Measurements from ENCODE around the gene ZNF407. TPM values are rescaled to one million over a fixed set of nuclear protein-coding genes. Genes with fewer than 3 reads are reported as not detected.

ZNF407 gene
- total and polyA plus RNA-seq, 7 experiments from 2014 or later = 6.8 to 31.3 (median 27.9) TPM

GRCh38 chr18:74996996-74997395, 399.3 kb downstream of the ZNF407 start:
- Histone ChIP-seq H3K4me1 (ENCODE audit: control insufficient read depth in 2 of 2, insufficient read depth in 2 of 2, low read length in 2 of 2) (peaks cover 10 to 33% of the 10 kb centered on the region in 2 donors), H3K4me3 (ENCODE audit: low read length) (no peak overlapping the region), H3K9me3 (ENCODE audit: control insufficient read depth in 2 of 3, low read length in 3 of 3) (no peaks in the 10 kb centered on the region), H3K36me3 (ENCODE audit: control insufficient read depth in 2 of 3, insufficient read depth in 3 of 3, low read length in 3 of 3) (no peaks in the 10 kb centered on the region), H3K27ac (ENCODE audit: low read depth, low read length) (no peak overlapping the region), H3K27me3 (ENCODE audit: control insufficient read depth in 2 of 2, insufficient read depth in 2 of 2, low read length in 2 of 2) (no peaks in the 10 kb centered on the region)
- Mint-ChIP-seq H3K4me1 (peaks cover 20 to 37% (median 25%) of the 10 kb centered on the region in 7 donors), H3K27ac (no peak overlapping the region), H3K4me3 (no peak overlapping the region), H3K27me3 (no peaks in the 10 kb centered on the region), H3K9me3 (peaks cover 0 to 8% (median 0%) of the 10 kb centered on the region in 11 donors), H3K36me3 (peaks cover 9 to 21% (median 19%) of the 10 kb centered on the region in 5 donors)
- ChIA-PET POLR2A (no interaction called here), CTCF (no interaction called here)
- ATAC-seq (no peak), DNase-seq (no peak)
- intact Hi-C loops (cut with micrococcal nuclease) = no loop called here

- no peaks in the 10 kb centered on the region for H3K9me3 ChIP-seq (ENCODE audit: control insufficient read depth in 2 of 3, low read length in 3 of 3)
- Mint-ChIP-seq H3K27ac (no peak overlapping the region), H3K4me3 (no peak overlapping the region), H3K36me3 (peaks cover 7 to 33% (median 11%) of the 10 kb centered on the region in 5 donors), H3K9me3 (peaks cover 0 to 8% (median 0%) of the 10 kb centered on the region in 11 donors), H3K4me1 (peaks cover 0 to 5% (median 0%) of the 10 kb centered on the region in 7 donors), H3K27me3 (no peaks in the 10 kb centered on the region)
- no peaks in the 10 kb centered on the region for H3K36me3 ChIP-seq (ENCODE audit: control insufficient read depth in 2 of 3, insufficient read depth in 3 of 3, low read length in 3 of 3)
- no peak overlapping the region for H3K4me3 ChIP-seq (ENCODE audit: low read length)
- intact Hi-C loops (cut with micrococcal nuclease) = no loop called here
- no peaks in the 10 kb centered on the region for H3K27me3 ChIP-seq (ENCODE audit: control insufficient read depth in 2 of 2, insufficient read depth in 2 of 2, low read length in 2 of 2)
- H3K4me1 ChIP-seq (ENCODE audit: control insufficient read depth in 2 of 2, insufficient read depth in 2 of 2, low read length in 2 of 2) = peaks cover 0 to 6% of the 10 kb centered on the region in 2 donors
- POLR2A ChIA-PET = no interaction called here
- H3K27ac ChIP-seq (ENCODE audit: low read depth, low read length) = no peak overlapping the region
- CTCF ChIA-PET = no interaction called here
- ATAC-seq = no peak
- DNase-seq = no peak
Observed at GRCh38 chr18:75000920-75001319, 403.2 kb downstream of the ZNF407 start.

GRCh38 chr18:75003039-75003438, 405.4 kb downstream of the ZNF407 start:
- H3K4me3 Mint-ChIP-seq = no peak overlapping the region

GRCh38 chr18:75003764-75004690, 406.4 kb downstream of the ZNF407 start:
- intact Hi-C loops (cut with micrococcal nuclease) = no loop called here
- H3K27ac Mint-ChIP-seq = no peak overlapping the region
- DNase-seq = no peak
- peaks cover 0 to 39% (median 18%) of the 10 kb centered on the region in 5 donors for H3K36me3 Mint-ChIP-seq
- no peaks in the 10 kb centered on the region for H3K9me3 Mint-ChIP-seq
- H3K27me3 Mint-ChIP-seq = no peaks in the 10 kb centered on the region
- ChIA-PET CTCF (no interaction called here), POLR2A (no interaction called here)
- H3K27ac ChIP-seq (ENCODE audit: low read depth, low read length) = no peak overlapping the region
- H3K4me3 Mint-ChIP-seq = no peak overlapping the region
- no peak for ATAC-seq
- H3K27me3 ChIP-seq (ENCODE audit: control insufficient read depth in 2 of 2, insufficient read depth in 2 of 2, low read length in 2 of 2) = no peaks in the 10 kb centered on the region
- H3K9me3 ChIP-seq (ENCODE audit: control insufficient read depth in 2 of 3, low read length in 3 of 3) = no peaks in the 10 kb centered on the region
- no peaks in the 10 kb centered on the region for H3K36me3 ChIP-seq (ENCODE audit: control insufficient read depth in 2 of 3, insufficient read depth in 3 of 3, low read length in 3 of 3)
- H3K4me1 Mint-ChIP-seq = peaks cover 0 to 5% (median 0%) of the 10 kb centered on the region in 7 donors
- no peaks in the 10 kb centered on the region for H3K4me1 ChIP-seq (ENCODE audit: control insufficient read depth in 2 of 2, insufficient read depth in 2 of 2, low read length in 2 of 2)
- H3K4me3 ChIP-seq (ENCODE audit: low read length) = no peak overlapping the region

More at GRCh38 chr18:75003039-75003438, 405.4 kb downstream of the ZNF407 start:
- ATAC-seq (no peak), DNase-seq (no peak)
- H3K9me3 Mint-ChIP-seq = peaks cover 0 to 4% (median 0%) of the 10 kb centered on the region in 11 donors
- H3K27ac Mint-ChIP-seq = no peak overlapping the region
- Histone ChIP-seq H3K27ac (ENCODE audit: low read depth, low read length) (no peak overlapping the region), H3K9me3 (ENCODE audit: control insufficient read depth in 2 of 3, low read length in 3 of 3) (no peaks in the 10 kb centered on the region), H3K4me3 (ENCODE audit: low read length) (no peak overlapping the region), H3K36me3 (ENCODE audit: control insufficient read depth in 2 of 3, insufficient read depth in 3 of 3, low read length in 3 of 3) (no peaks in the 10 kb centered on the region), H3K4me1 (ENCODE audit: control insufficient read depth in 2 of 2, insufficient read depth in 2 of 2, low read length in 2 of 2) (no peaks in the 10 kb centered on the region), H3K27me3 (ENCODE audit: control insufficient read depth in 2 of 2, insufficient read depth in 2 of 2, low read length in 2 of 2) (no peaks in the 10 kb centered on the region)
- CTCF ChIA-PET = no interaction called here
- POLR2A ChIA-PET = no interaction called here
- intact Hi-C loops (cut with micrococcal nuclease) = no loop called here
- H3K27me3 Mint-ChIP-seq = no peaks in the 10 kb centered on the region
- H3K36me3 Mint-ChIP-seq = peaks cover 4 to 35% (median 13%) of the 10 kb centered on the region in 5 donors
- peaks cover 0 to 5% (median 0%) of the 10 kb centered on the region in 7 donors for H3K4me1 Mint-ChIP-seq

- intact Hi-C loops (cut with micrococcal nuclease) = no loop called here
- CTCF ChIA-PET = no interaction called here
- ATAC-seq = no peak
- no peak for DNase-seq
- Histone ChIP-seq H3K9me3 (ENCODE audit: control insufficient read depth in 2 of 3, low read length in 3 of 3) (no peaks in the 10 kb centered on the region), H3K4me1 (ENCODE audit: control insufficient read depth in 2 of 2, insufficient read depth in 2 of 2, low read length in 2 of 2) (no peaks in the 10 kb centered on the region), H3K36me3 (ENCODE audit: control insufficient read depth in 2 of 3, insufficient read depth in 3 of 3, low read length in 3 of 3) (no peaks in the 10 kb centered on the region), H3K4me3 (ENCODE audit: low read length) (no peak overlapping the region), H3K27me3 (ENCODE audit: control insufficient read depth in 2 of 2, insufficient read depth in 2 of 2, low read length in 2 of 2) (no peaks in the 10 kb centered on the region), H3K27ac (ENCODE audit: low read depth, low read length) (no peak overlapping the region)
- H3K4me3 Mint-ChIP-seq = no peak overlapping the region
- no peak overlapping the region for H3K27ac Mint-ChIP-seq
- POLR2A ChIA-PET = no interaction called here
- no peaks in the 10 kb centered on the region for H3K27me3 Mint-ChIP-seq
- H3K36me3 Mint-ChIP-seq = peaks cover 0 to 41% (median 19%) of the 10 kb centered on the region in 5 donors
- no peaks in the 10 kb centered on the region for H3K9me3 Mint-ChIP-seq
- peaks cover 0 to 5% (median 0%) of the 10 kb centered on the region in 7 donors for H3K4me1 Mint-ChIP-seq
Observed at GRCh38 chr18:75005626-75006025, 408.0 kb downstream of the ZNF407 start.

- peaks cover 0 to 8% (median 0%) of the 10 kb centered on the region in 7 donors for H3K4me1 Mint-ChIP-seq
- DNase-seq (no peak), ATAC-seq (no peak)
- CTCF ChIA-PET = interaction anchor here (1.6 kb wide), 1 partner anchor 33 kb away, joined by 4 read pairs; no protein-coding TSS in a partner anchor
- no peaks in the 10 kb centered on the region for H3K4me1 ChIP-seq (ENCODE audit: control insufficient read depth in 2 of 2, insufficient read depth in 2 of 2, low read length in 2 of 2)
- H3K9me3 ChIP-seq (ENCODE audit: control insufficient read depth in 2 of 3, low read length in 3 of 3) = no peaks in the 10 kb centered on the region
- no peak overlapping the region for H3K4me3 Mint-ChIP-seq
- H3K4me3 ChIP-seq (ENCODE audit: low read length) = no peak overlapping the region
- H3K36me3 ChIP-seq (ENCODE audit: control insufficient read depth in 2 of 3, insufficient read depth in 3 of 3, low read length in 3 of 3) = no peaks in the 10 kb centered on the region
- POLR2A ChIA-PET = interaction anchor here (0.6 kb wide), 1 partner anchor 16 kb away, joined by 3 read pairs; no protein-coding TSS in a partner anchor
- H3K27ac Mint-ChIP-seq = no peak overlapping the region
- no peaks in the 10 kb centered on the region for H3K9me3 Mint-ChIP-seq
- peaks cover 0 to 44% (median 19%) of the 10 kb centered on the region in 5 donors for H3K36me3 Mint-ChIP-seq
- H3K27me3 ChIP-seq (ENCODE audit: control insufficient read depth in 2 of 2, insufficient read depth in 2 of 2, low read length in 2 of 2) = no peaks in the 10 kb centered on the region
- H3K27ac ChIP-seq (ENCODE audit: low read depth, low read length) = no peak overlapping the region
- H3K27me3 Mint-ChIP-seq = no peaks in the 10 kb centered on the region
- intact Hi-C loops (cut with micrococcal nuclease) = no loop called here
Observed at GRCh38 chr18:75008186-75008585, 410.5 kb downstream of the ZNF407 start.
